GM12801 (cell line): ENCODE results near the gene AGMO.

ENCODE experiments used
- TF ChIP-seq, protein P1 (sequence below): IDR thresholded peaks from one replicate; pipeline ENCODE4 v1.5.1; 2011; ENCODE audit warnings: control low read depth; ENCODE audit not compliant: insufficient read length; ENCODE audit errors: extremely low read depth

The AGMO gene

DNA sequence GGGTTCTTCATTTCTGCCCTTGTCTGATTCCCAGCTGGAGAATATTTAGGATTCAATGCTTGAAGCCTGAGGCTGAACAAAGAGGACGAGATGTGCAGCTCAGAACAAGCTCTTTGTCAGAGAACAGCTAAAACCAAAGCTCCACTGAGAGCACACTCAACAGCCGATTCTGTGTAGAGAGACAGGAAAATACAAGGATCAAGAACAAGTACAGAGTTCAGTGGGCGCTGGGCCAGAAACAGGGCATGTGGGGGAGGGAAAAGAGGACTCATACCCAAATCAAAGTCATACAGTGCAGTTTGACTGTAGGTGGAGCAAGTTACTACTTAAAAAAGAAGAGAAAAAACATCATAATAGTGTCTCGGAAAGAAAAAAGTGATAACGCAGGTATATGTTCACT lies at the start of gene AGMO:
Gene AGMO (minus strand): TSS at position 181 of the 400 bp plus-strand sequence.
- TF ChIP-seq, protein P1, sequence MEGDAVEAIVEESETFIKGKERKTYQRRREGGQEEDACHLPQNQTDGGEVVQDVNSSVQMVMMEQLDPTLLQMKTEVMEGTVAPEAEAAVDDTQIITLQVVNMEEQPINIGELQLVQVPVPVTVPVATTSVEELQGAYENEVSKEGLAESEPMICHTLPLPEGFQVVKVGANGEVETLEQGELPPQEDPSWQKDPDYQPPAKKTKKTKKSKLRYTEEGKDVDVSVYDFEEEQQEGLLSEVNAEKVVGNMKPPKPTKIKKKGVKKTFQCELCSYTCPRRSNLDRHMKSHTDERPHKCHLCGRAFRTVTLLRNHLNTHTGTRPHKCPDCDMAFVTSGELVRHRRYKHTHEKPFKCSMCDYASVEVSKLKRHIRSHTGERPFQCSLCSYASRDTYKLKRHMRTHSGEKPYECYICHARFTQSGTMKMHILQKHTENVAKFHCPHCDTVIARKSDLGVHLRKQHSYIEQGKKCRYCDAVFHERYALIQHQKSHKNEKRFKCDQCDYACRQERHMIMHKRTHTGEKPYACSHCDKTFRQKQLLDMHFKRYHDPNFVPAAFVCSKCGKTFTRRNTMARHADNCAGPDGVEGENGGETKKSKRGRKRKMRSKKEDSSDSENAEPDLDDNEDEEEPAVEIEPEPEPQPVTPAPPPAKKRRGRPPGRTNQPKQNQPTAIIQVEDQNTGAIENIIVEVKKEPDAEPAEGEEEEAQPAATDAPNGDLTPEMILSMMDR = no peak

- TF ChIP-seq, protein P1 = no peak
These were observed 48.7 kb upstream of the AGMO start for GRCh38 chr7:15610503-15610902.

DNA sequence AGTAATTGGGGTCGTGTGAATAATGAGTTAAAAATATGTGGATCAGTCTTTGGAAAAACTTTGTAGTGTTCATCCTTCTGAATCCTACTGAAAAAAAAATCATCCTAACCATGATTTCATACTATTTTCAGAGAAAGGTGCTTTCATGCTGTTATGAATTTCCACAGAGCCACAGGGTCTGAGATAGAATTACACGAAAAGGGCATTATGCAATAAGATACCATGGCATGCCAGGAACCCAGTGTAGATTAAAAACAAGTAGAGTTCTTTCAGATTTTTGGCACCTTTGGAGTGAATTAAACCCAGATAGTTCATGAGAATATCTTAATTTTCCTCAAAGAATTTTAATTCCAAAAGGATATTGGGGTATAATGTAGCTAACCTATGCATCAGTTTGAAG lies 47.5 kb upstream of the AGMO start:
- TF ChIP-seq, protein P1 = no peak

- TF ChIP-seq, protein P1 = no peak
These were observed 45.9 kb upstream of the AGMO start for GRCh38 chr7:15607529-15608210.

DNA sequence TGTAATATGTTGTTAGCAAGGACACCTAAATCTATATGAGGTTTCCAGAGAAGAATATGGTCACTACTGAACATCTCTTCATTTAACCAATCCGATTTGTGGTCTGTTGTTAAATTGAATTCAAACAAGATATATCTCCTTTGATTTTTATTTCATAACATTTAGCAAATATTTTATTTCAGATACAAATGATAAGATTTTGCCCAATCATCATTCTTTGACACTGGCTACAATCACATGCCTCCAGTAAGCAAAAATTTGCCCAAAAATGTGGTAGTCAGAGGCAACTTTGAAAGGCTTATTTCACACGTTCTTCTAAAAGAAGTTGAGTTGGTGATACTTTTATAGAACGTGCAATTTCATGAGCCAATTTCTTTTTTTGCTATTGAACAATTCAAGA lies 44.7 kb upstream of the AGMO start:
- TF ChIP-seq, protein P1 = no peak

DNA sequence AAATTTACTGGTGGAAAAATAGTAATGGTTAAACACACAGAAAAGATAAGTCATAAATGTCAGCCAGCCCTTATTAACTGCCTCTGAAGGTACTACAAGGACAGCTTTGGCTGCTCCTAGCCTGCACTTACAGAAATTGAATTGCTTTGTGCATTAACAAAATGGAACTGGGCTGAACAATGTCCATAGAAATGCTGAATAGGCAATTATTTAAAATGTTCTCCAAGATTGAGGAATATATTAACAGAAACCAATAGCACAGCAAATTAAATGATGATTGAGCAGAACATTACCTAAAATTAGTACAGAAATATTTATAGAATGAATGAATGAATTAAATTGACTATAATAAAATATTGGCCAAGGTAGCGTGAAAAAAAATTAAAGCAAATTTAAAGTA lies 42.4 kb upstream of the AGMO start:
- TF ChIP-seq, protein P1 = no peak

- TF ChIP-seq, protein P1 = no peak
These were observed 41.3 kb upstream of the AGMO start for GRCh38 chr7:15603124-15603523.
